GM18511 (cell line): ENCODE data around the gene ELL2.
A peak's percentile ranks its signal among the peaks of the same experiment; 100 is the strongest.

Source experiments
- ATAC-seq: cut with Tn5 transposase; IDR thresholded peaks from one replicate; pipeline ENCODE4 v1.9.1; 2021; ENCODE audit warnings: mild to moderate bottlenecking, moderate library complexity; ENCODE audit not compliant: unreplicated experiment

ELL2 gene

GRCh38 chr5:95983509-95983908 lies 21.9 kb upstream of the ELL2 start:
- no peak for ATAC-seq

GRCh38 chr5:95983080-95983479 lies 21.4 kb upstream of the ELL2 start:
- ATAC-seq = no peak

DNA sequence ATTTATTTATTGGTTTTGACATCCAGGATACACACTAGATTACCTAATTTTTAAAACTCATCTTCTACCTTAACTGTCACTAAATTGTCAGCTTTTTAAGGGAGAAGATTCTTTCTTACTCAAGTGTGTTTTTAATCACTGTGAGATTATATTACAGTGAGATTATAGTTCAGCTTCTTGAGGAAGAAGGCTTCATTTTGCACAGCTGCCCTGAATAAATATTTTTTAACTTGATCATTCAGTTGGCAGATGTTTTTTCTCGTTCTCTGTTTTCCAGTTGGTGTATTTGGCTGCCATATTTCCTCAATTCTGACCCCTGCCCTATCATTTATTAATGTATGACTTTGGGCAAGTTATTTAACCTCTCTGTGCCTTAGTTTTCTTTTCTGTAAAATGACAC lies 15.0 kb upstream of the ELL2 start:
- no peak for ATAC-seq

DNA sequence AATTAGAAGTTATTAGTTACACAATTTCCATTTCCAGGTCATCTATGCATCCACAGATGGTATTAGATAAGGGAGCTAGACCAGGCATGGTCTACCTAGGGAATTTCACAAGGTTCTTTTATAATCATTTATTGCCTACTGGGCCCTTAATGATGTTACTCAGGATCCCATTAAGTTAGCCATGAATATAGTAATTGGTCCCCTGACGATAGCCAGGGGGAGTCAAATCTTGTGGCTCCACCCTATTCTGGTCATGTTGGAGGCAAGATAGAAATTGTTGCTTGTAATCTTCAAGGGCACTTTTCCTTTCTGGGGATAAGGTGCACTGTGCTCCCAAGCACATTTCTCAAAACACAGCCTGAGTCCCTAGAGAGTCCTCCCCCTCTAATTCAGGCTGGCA lies 14.1 kb upstream of the ELL2 start:
- ATAC-seq = no peak

- ATAC-seq = peak; percentile 97
Observed at GRCh38 chr5:95973793-95974325, 12.2 kb upstream of the ELL2 start.

GRCh38 chr5:95972196-95972595 lies 10.5 kb upstream of the ELL2 start:
- ATAC-seq = no peak

DNA sequence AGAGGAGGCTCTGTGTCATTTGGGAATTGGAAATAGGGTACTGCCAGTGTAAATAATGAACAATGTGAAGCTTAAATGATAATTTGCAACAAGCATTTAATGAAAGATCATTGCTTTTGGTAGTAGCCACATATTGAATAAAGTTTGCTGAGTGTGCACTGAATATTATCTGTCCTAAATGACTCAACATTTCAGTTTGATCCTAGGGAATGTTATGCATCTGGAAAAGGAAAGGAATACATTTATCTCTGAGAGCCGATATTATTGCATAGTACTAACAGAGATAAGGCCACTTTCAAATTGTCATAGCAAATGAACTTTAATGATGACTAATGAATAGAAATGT lies 8.7 kb upstream of the ELL2 start:
- ATAC-seq = no peak

GRCh38 chr5:95969651-95970358 lies 8.2 kb upstream of the ELL2 start:
- no peak for ATAC-seq

GRCh38 chr5:95969055-95969454 lies 7.4 kb upstream of the ELL2 start:
- no peak for ATAC-seq

- no peak for ATAC-seq
Observed at GRCh38 chr5:95967236-95967635, 5.6 kb upstream of the ELL2 start.

DNA sequence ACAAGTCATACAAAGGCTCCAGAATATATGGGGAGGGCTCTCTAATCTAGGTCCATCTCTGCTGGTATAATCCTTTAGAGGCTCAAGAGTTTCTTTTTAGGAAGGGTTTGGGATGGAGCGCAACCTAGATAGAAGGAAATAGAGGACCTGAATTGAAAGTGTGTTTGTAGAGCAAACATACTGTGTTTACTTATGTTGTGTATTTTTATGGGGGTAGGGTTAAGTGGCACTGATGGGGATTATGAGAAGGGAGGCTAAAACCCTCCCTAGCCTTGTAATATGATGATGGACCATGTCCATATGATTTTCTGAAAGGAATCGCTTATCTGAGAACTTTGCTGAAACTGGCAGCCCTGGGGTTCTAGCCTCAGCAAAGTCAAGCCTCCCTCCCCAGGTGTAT lies 4.4 kb upstream of the ELL2 start:
- ATAC-seq = no peak

DNA sequence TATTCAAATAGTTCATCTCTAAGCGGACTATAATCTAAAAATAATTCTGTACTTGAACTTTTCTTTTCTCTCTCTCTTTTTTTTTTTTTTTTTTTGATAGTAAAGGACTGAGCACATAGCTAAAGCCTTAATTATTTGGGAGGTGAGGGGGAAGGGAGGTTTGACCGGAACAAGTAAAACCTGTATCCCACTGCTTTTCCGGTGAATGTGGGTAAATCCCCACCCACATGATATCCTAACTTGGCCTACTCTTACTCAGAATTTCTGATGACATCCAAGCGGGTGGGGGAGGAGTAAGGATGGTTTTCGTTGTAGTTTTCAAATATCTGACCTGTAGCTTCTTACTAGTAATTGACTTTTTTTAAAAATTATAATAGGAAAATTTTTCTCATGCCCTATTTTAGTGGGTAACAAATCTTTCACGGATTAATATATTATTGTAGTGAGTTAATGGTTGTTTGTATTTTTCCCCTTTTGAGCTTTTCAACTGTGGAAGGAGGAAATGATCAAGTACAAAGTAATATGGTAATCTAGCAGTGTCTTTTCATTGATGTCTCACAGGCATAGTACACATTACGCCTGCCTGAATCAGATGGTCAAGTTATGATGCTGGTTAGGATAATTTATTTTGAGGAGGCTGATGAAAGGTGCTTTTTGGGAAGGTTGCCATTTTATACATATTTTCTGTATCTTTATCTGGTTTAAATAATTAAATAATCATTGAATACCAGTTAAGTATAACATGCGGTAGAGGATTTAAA lies 2.2 kb upstream of the ELL2 start:
- ATAC-seq = no peak

DNA sequence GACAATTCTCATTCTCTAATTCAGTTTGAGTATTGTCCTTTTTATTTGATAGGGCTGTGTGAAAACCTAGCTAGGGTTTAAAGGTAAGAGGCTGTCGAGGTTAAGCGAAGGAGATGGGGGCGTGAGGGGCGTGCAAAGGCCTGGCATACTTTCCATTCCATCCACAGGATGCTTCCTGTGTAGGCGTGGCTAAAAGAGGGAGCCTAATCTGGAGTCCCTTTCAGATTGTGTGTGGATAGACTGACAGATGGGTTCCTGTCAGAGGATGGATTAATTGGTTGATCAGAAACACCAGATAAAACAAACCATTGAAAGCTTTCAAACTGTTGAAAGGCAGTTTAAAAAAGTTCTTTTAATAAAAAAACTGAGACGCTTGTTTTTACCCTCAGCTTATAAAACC lies 1.1 kb upstream of the ELL2 start:
- ATAC-seq = no peak

DNA sequence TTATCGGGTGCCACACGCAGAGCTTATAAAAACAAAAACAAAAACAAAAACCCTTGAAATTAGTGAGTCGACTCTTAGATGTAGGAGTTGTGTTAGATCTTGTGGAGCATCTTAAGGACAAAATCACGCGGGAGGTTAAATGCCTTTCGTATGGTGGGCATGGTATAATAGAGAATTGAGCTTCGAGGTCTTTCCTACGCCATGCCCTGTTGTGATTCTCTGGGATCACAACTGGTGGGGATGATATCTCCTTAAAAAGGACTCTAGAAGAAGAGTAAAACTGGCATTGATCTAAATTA lies 773 bp upstream of the ELL2 start:
- ATAC-seq = no peak

- ATAC-seq = peak; percentile 77
Observed at GRCh38 chr5:95960667-95961616, 709 bp downstream of the ELL2 start.

DNA sequence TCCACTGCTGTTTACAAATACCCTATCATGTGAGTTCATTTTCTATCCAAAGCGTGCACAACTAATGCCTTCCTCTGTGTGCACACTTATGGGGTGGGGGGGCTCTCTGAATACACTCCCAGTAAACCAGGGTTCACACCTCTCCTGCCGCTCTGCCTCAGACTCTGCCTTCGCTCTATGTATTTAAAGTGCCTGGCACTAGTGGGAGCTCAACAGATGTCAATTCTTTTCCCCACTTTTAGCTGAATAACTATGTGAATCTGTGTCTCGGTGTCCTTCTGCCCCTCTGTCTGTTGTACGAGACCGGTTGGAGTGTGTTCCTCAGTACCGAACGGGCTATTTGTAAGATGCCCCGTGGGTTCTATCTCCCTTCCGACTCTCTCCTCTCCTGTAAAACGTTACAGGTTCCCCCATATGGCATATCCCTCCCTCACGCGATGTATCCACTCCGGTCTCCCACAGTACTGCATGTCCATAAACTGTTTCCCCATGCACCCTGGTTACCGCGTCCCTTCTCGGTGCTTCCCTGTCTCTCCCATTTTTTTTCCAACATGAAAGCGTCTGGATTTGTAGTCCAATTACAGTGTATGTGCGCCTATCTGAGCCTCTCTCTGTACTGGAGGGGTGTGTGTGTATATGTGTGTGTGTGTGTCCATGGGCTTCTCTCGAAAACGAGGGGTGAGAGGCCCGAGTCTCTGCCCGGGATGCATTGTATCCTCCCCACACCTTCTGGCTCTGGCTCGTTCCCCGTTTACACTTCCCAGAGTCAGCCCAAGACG lies 1.6 kb downstream of the ELL2 start:
- no peak for ATAC-seq

- ATAC-seq = no peak
Observed at GRCh38 chr5:95959051-95959887, 2.4 kb downstream of the ELL2 start.

DNA sequence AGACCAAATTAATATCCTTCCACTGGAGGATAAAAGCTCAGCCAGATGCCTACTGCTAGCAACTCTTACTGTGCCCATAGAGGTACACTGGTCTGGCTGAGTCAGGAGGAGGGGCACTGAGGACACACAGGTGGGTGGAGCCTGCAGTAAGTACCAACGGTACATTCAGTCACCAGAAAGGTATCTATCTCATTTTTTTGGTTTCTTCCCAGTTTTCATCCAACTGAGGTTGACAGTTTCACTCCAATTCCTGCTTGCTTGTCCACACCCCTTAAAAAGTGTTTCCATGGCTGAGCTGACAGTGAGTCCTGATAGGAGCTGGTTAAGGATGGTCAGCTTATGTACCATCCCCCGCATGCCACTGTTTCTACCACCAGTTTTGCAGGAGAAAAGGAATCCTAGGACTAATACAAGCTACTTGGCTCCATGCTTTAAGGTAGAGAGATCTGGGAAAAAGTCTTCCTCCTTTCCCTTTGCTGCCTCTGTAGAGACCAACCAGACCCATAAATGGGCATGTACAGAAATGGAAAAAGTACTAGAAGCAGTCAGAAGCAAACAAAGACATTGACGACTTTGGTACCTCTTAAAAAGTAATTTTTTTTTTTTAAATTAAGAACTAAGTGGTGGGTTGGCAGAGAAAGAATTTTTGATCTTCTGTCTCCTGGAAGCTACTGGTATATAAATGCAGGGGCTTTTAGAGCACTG lies 3.2 kb downstream of the ELL2 start:
- ATAC-seq = no peak

- ATAC-seq = no peak
Observed at GRCh38 chr5:95957561-95958203, 4.0 kb downstream of the ELL2 start.
